HCT116 (cell line): Measurements from ENCODE around the gene PRR5L. TPM values are rescaled to one million over a fixed set of nuclear protein-coding genes. Genes with fewer than 3 reads are reported as not detected.

ENCODE experiments used
- ATAC-seq: fragments of 200-7000 bp; cut with Tn5 transposase; 2 replicates; pipeline ENCODE4 v1.9.1; 2020; ENCODE audit warnings: mild to moderate bottlenecking, moderate library complexity
- BruUV-seq: library from RNA; stranded (reverse); fragments of 400-500 nt; replicated peaks from 2 replicates; lab custom pipeline; 2021; lab: Mats Ljungman, UMichigan
- CTCF ChIA-PET: fragments of 300-600 bp; sonication (Branson Sonifier 250); formaldehyde crosslinking; loops from one replicate; lab custom pipeline; 2021; ENCODE audit warnings: antibody characterized with exemption; lab: Charles Lee
- POLR2A ChIA-PET: fragments of 300-600, 350-600 bp; sonication (Branson Sonifier 250); formaldehyde crosslinking; loops from one replicate; lab custom pipeline; 2021; ENCODE audit warnings: antibody characterized with exemption; lab: Charles Lee
- RAD21 ChIA-PET, 2 experiments: fragments of 300-600 bp; sonication (Branson Sonifier 250); formaldehyde crosslinking; loops; one replicate each; lab custom pipeline; 2023; ENCODE audit warnings: low total read pairs in 2 of 2; ENCODE audit not compliant: uncharacterized antibody in 2 of 2, unreplicated experiment in 2 of 2, low non-redundant PET in 1 of 2; lab: Charles Lee
- DNase-seq: peaks from one replicate; pipeline ENCODE4 v3.0.0-alpha.2; 2010; ENCODE audit warnings: low read depth, low spot score
- H2AFZ ChIP-seq: fragments of 200-600 bp; shearing (Covaris generic), sonication (generic); 2 replicates; pipeline ENCODE4 v1.6.1; 2017; ENCODE audit warnings: low read depth, mixed run types, mixed read lengths, antibody characterized with exemption, low read length; ENCODE audit not compliant: poor library complexity, severe bottlenecking
- H3K27ac ChIP-seq: 2 replicates; pipeline ENCODE4 v1.5.1; 2012; ENCODE audit warnings: low read depth, low read length
- H3K27me3 ChIP-seq: fragments of 200-600 bp; sonication (generic); 2 replicates; pipeline ENCODE4 v1.6.1; 2016; ENCODE audit warnings: mixed run types, low read length, mixed read lengths; ENCODE audit not compliant: insufficient read depth
- H3K36me3 ChIP-seq, 2 experiments: fragments of 200-500 bp in 1 of 2; fragments of 200-600 bp in 1 of 2; sonication (Bioruptor generic) in 1 of 2; sonication (generic) in 1 of 2; 2 replicates each; pipeline versions ENCODE4 v1.5.1 to v1.6.1; 2014 to 2016; ENCODE audit warnings: low read length in 2 of 2, inconsistent platforms in 1 of 2, mixed read lengths in 1 of 2, mixed run types in 1 of 2; ENCODE audit not compliant: insufficient read depth in 2 of 2, control insufficient read depth in 1 of 2
- H3K4me1 ChIP-seq, 2 experiments: fragments of 200-600 bp in 1 of 2; sonication (generic) in 1 of 2; 2 replicates each; pipeline versions ENCODE4 v1.5.1 to v1.6.1; 2012 to 2017; ENCODE audit warnings: low read length in 2 of 2, inconsistent platforms in 1 of 2, mild to moderate bottlenecking in 1 of 2, mixed read lengths in 1 of 2, mixed run types in 1 of 2, moderate library complexity in 1 of 2; ENCODE audit not compliant: insufficient read depth in 2 of 2, control insufficient read depth in 1 of 2
- H3K4me2 ChIP-seq: fragments of 200-600 bp; sonication (generic); 2 replicates; pipeline ENCODE4 v1.6.1; 2017; ENCODE audit warnings: mixed run types, low read length, mixed read lengths
- H3K4me3 ChIP-seq, 2 experiments: fragments of 200-600 bp in 1 of 2; sonication (generic) in 1 of 2; replicated peaks in 1 of 2; 2 replicates each; pipeline ENCODE4 v1.5.1; 2011 to 2016; ENCODE audit warnings: low read length in 2 of 2, control low read depth in 1 of 2, low read depth in 1 of 2, mild to moderate bottlenecking in 1 of 2, mixed read lengths in 1 of 2, mixed run types in 1 of 2
- H3K79me2 ChIP-seq: fragments of 200-600 bp; sonication (generic); 2 replicates; pipeline ENCODE4 v1.6.1; 2017; ENCODE audit warnings: mild to moderate bottlenecking, mixed run types, low read length, moderate library complexity, mixed read lengths; ENCODE audit not compliant: insufficient read depth
- H3K9ac ChIP-seq: fragments of 200-600 bp; sonication (generic); 2 replicates; pipeline ENCODE4 v1.6.1; 2016; ENCODE audit warnings: low read length, mixed read lengths
- H3K9me2 ChIP-seq: fragments of 200-600 bp; sonication (generic), shearing (Covaris generic); 2 replicates; pipeline ENCODE4 v1.6.1; 2017; ENCODE audit warnings: mixed run types, mild to moderate bottlenecking, moderate library complexity; ENCODE audit not compliant: insufficient read depth
- H3K9me3 ChIP-seq, 2 experiments: fragments of 200-500 bp in 1 of 2; fragments of 200-600 bp in 1 of 2; sonication (Bioruptor generic) in 1 of 2; sonication (generic) in 1 of 2; 2 replicates each; pipeline ENCODE4 v1.6.1; 2014 to 2017; ENCODE audit warnings: low read length in 2 of 2, mixed read lengths in 2 of 2, inconsistent platforms in 1 of 2, low read depth in 1 of 2, mild to moderate bottlenecking in 1 of 2, mixed run types in 1 of 2, moderate library complexity in 1 of 2; ENCODE audit not compliant: control insufficient read depth in 1 of 2, insufficient read depth in 1 of 2
- H4K20me1 ChIP-seq: fragments of 200-600 bp; sonication (generic), shearing (Covaris generic); 2 replicates; pipeline ENCODE4 v1.6.1; 2017; ENCODE audit warnings: mixed run types, mild to moderate bottlenecking, moderate library complexity; ENCODE audit not compliant: insufficient read depth
- CBX3 ChIP-seq: IDR thresholded peaks from 2 replicates; pipeline ENCODE4 v1.6.1; 2012; ENCODE audit warnings: low read depth
- CEBPB ChIP-seq: IDR thresholded peaks from 2 replicates; pipeline ENCODE4 v1.6.1; 2012; ENCODE audit warnings: low read depth
- ELF1 ChIP-seq: IDR thresholded peaks from 2 replicates; pipeline ENCODE4 v1.6.1; 2012; ENCODE audit warnings: low read depth, borderline replicate concordance
- EZH2phosphoT487 ChIP-seq: fragments of 200-600 bp; IDR thresholded peaks from 2 replicates; pipeline ENCODE4 v1.6.1; 2018; ENCODE audit warnings: antibody characterized with exemption, borderline replicate concordance
- FOSL1 ChIP-seq: IDR thresholded peaks from 2 replicates; pipeline ENCODE4 v1.6.1; 2012; ENCODE audit warnings: low read depth
- JUND ChIP-seq: IDR thresholded peaks from 2 replicates; pipeline ENCODE4 v1.6.1; 2012
- POLR2A ChIP-seq: IDR thresholded peaks from 2 replicates; pipeline ENCODE4 v1.7.0; 2011; ENCODE audit warnings: borderline replicate concordance; ENCODE audit not compliant: insufficient read depth, insufficient read length; ENCODE audit errors: extremely low read depth
- POLR2AphosphoS5 ChIP-seq: IDR thresholded peaks from 2 replicates; pipeline ENCODE4 v1.6.1; 2011; ENCODE audit warnings: mild to moderate bottlenecking, low read depth, low read length, moderate library complexity
- RAD21 ChIP-seq: IDR thresholded peaks from 2 replicates; pipeline ENCODE4 v1.6.1; 2012; ENCODE audit warnings: low read depth, mild to moderate bottlenecking
- SIN3A ChIP-seq: IDR thresholded peaks from 2 replicates; pipeline ENCODE4 v1.6.1; 2012; ENCODE audit warnings: low read depth
- SRF ChIP-seq: IDR thresholded peaks from 2 replicates; pipeline ENCODE4 v1.6.1; 2012; ENCODE audit warnings: low read depth
- TCF7L2 ChIP-seq: IDR thresholded peaks from 2 replicates; pipeline ENCODE4 v1.7.0; 2011; ENCODE audit warnings: borderline replicate concordance, inconsistent platforms; ENCODE audit not compliant: insufficient read depth, insufficient read length; ENCODE audit errors: extremely low read depth
- YY1 ChIP-seq: IDR thresholded peaks from 2 replicates; pipeline ENCODE4 v1.6.1; 2011; ENCODE audit warnings: low read length, low read depth, moderate library complexity, mild to moderate bottlenecking; ENCODE audit not compliant: insufficient replicate concordance; ENCODE audit errors: extremely low read depth
- ZNF274 ChIP-seq: fragments of 200-500 bp; sonication (Bioruptor generic); IDR thresholded peaks from 2 replicates; pipeline ENCODE4 v1.6.1; 2014; ENCODE audit warnings: mild to moderate bottlenecking, low read depth, low read length, inconsistent platforms
- intact Hi-C: fragments of 100-400 bp; cut with micrococcal nuclease; formaldehyde crosslinking; loops from 2 replicates; pipeline ENCODE4 v1.10.0; 2022
- total RNA-seq: library from RNA; stranded (reverse); gene quantifications from one replicate; pipeline ENCODE4 v1.2.1, GENCODE V29; 2021; ENCODE audit not compliant: unreplicated experiment
- TF ChIP-seq, protein P1 (sequence below), 3 experiments: fragments of 200-600 bp in 1 of 3; sonication (generic) in 1 of 3; IDR thresholded peaks in 2 of 3; conservative IDR thresholded peaks in 1 of 3; 2 replicates each; pipeline ENCODE4 v1.5.1; 2012 to 2017; ENCODE audit warnings: low read depth in 2 of 3, low read length in 2 of 3, antibody characterized with exemption in 1 of 3, borderline replicate concordance in 1 of 3, control low read depth in 1 of 3, mild to moderate bottlenecking in 1 of 3, mixed read lengths in 1 of 3, mixed run types in 1 of 3, moderate library complexity in 1 of 3; ENCODE audit not compliant: insufficient read depth in 1 of 3
- TF ChIP-seq, protein P2 (sequence below): IDR thresholded peaks from 2 replicates; pipeline ENCODE4 v1.6.1; 2012; ENCODE audit warnings: low read depth
- TF ChIP-seq, protein P3 (sequence below): IDR thresholded peaks from 2 replicates; pipeline ENCODE4 v1.6.1; 2012
- TF ChIP-seq, protein P4 (sequence below): IDR thresholded peaks from 2 replicates; pipeline ENCODE4 v1.6.1; 2011; ENCODE audit warnings: mild to moderate bottlenecking, low read length, moderate library complexity; ENCODE audit not compliant: insufficient replicate concordance; ENCODE audit errors: extremely low read depth
- TF ChIP-seq, protein P5 (sequence below): IDR thresholded peaks from 2 replicates; pipeline ENCODE4 v1.6.1; 2012

The PRR5L gene
- total RNA-seq, 1 experiment from 2014 or later, result 0.47 TPM

DNA sequence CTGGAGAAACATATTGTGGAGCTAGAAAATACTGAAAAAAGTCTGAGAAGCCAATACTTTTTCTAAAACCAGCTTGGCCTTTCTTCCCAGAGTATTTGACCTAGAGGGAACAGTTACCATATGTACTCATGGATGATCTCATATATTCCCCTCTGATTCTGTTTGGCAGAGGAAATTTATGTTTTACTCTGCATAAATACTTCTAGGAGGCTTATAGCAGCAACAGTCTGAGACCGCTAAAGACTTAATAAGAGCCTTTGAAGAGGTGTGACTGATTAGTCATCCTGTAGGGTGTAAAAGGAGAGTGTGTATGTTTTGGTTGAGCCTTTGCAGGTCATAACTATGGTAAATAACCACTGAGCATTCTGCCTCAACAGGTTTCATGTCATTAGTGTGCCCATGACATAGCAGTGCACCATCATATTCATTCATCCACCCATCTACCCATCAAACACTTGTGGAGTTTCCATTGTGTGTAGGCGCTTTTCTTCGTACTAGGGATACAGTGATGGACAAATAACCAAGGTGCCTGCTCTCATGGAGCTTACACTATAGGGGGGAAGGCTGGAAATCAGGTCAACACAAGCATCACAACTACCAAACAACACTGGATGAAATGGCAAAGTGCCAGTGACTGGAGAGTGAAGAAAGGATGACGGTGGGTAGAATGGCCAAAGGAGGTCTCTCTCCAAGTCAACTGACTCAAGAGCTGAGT is 169.5 kb downstream of the PRR5L start:
- no peaks in the 10 kb centered on the region for H3K9me2 ChIP-seq
- H3K9ac ChIP-seq, result no peak overlapping the region
- no peaks in the 10 kb centered on the region for H3K9me3 ChIP-seq
- H3K27me3 ChIP-seq, result peaks cover 9% of the 10 kb centered on the region; the same call in 1 of the 2 replicates
- no peak overlapping the region for H3K4me2 ChIP-seq
- CTCF ChIA-PET, result interaction anchor here (0.8 kb wide), 1 partner anchor 13 kb away, joined by 3 read pairs; no protein-coding TSS in a partner anchor
- TF ChIP-seq CBX3 (no peak), TCF7L2 (no peak), ELF1 (no peak), POLR2AphosphoS5 (no peak), EZH2phosphoT487 (no peak), ZNF274 (no peak), JUND (no peak), CEBPB (no peak), YY1 (no peak), FOSL1 (no peak), RAD21 (no peak), SIN3A (no peak), SRF (no peak), POLR2A (no peak)
- TF ChIP-seq, protein P1, sequence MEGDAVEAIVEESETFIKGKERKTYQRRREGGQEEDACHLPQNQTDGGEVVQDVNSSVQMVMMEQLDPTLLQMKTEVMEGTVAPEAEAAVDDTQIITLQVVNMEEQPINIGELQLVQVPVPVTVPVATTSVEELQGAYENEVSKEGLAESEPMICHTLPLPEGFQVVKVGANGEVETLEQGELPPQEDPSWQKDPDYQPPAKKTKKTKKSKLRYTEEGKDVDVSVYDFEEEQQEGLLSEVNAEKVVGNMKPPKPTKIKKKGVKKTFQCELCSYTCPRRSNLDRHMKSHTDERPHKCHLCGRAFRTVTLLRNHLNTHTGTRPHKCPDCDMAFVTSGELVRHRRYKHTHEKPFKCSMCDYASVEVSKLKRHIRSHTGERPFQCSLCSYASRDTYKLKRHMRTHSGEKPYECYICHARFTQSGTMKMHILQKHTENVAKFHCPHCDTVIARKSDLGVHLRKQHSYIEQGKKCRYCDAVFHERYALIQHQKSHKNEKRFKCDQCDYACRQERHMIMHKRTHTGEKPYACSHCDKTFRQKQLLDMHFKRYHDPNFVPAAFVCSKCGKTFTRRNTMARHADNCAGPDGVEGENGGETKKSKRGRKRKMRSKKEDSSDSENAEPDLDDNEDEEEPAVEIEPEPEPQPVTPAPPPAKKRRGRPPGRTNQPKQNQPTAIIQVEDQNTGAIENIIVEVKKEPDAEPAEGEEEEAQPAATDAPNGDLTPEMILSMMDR (IDR thresholded peaks at IDR 0.05 in 2 of 3, conservative IDR thresholded peaks at IDR 0.05 in 1 of 3; ENCODE audit: borderline replicate concordance in 1 of 3, insufficient read depth in 1 of 3, low read depth in 2 of 3, low read length in 2 of 3), result no peak
- TF ChIP-seq, protein P2, sequence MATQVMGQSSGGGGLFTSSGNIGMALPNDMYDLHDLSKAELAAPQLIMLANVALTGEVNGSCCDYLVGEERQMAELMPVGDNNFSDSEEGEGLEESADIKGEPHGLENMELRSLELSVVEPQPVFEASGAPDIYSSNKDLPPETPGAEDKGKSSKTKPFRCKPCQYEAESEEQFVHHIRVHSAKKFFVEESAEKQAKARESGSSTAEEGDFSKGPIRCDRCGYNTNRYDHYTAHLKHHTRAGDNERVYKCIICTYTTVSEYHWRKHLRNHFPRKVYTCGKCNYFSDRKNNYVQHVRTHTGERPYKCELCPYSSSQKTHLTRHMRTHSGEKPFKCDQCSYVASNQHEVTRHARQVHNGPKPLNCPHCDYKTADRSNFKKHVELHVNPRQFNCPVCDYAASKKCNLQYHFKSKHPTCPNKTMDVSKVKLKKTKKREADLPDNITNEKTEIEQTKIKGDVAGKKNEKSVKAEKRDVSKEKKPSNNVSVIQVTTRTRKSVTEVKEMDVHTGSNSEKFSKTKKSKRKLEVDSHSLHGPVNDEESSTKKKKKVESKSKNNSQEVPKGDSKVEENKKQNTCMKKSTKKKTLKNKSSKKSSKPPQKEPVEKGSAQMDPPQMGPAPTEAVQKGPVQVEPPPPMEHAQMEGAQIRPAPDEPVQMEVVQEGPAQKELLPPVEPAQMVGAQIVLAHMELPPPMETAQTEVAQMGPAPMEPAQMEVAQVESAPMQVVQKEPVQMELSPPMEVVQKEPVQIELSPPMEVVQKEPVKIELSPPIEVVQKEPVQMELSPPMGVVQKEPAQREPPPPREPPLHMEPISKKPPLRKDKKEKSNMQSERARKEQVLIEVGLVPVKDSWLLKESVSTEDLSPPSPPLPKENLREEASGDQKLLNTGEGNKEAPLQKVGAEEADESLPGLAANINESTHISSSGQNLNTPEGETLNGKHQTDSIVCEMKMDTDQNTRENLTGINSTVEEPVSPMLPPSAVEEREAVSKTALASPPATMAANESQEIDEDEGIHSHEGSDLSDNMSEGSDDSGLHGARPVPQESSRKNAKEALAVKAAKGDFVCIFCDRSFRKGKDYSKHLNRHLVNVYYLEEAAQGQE, result no peak
- TF ChIP-seq, protein P3, sequence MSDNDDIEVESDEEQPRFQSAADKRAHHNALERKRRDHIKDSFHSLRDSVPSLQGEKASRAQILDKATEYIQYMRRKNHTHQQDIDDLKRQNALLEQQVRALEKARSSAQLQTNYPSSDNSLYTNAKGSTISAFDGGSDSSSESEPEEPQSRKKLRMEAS, result no peak
- TF ChIP-seq, protein P4, sequence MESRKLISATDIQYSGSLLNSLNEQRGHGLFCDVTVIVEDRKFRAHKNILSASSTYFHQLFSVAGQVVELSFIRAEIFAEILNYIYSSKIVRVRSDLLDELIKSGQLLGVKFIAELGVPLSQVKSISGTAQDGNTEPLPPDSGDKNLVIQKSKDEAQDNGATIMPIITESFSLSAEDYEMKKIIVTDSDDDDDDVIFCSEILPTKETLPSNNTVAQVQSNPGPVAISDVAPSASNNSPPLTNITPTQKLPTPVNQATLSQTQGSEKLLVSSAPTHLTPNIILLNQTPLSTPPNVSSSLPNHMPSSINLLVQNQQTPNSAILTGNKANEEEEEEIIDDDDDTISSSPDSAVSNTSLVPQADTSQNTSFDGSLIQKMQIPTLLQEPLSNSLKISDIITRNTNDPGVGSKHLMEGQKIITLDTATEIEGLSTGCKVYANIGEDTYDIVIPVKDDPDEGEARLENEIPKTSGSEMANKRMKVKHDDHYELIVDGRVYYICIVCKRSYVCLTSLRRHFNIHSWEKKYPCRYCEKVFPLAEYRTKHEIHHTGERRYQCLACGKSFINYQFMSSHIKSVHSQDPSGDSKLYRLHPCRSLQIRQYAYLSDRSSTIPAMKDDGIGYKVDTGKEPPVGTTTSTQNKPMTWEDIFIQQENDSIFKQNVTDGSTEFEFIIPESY, result no peak
- TF ChIP-seq, protein P5, sequence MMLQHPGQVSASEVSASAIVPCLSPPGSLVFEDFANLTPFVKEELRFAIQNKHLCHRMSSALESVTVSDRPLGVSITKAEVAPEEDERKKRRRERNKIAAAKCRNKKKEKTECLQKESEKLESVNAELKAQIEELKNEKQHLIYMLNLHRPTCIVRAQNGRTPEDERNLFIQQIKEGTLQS, result no peak
- TF ChIP-seq, all 23 proteins: peak for 0
- H3K4me1 ChIP-seq, result no peaks in the 10 kb centered on the region; a peak in 1 of 4 replicates
- ATAC-seq (no peak), DNase-seq (no peak)
- POLR2A ChIA-PET, result no interaction called here
- H4K20me1 ChIP-seq, result no peaks in the 10 kb centered on the region
- H3K27ac ChIP-seq, result no peak overlapping the region
- no peaks in the 10 kb centered on the region for H3K36me3 ChIP-seq
- no peak overlapping the region for H2AFZ ChIP-seq
- RAD21 ChIA-PET, result no interaction called here
- H3K4me3 ChIP-seq, result no peak overlapping the region
- intact Hi-C loops, result no loop called here
- no TSS peak for BruUV-seq
- no peaks in the 10 kb centered on the region for H3K79me2 ChIP-seq
